ENCODE data around the gene STING1.
"Not testable (repeated sequence)": the region's sequence is repeated elsewhere in the genome, so short reads cannot be mapped to it uniquely, and the experiment has no call there.

Gene STING1

GRCh38 chr5:139440416-139440815, 42.1 kb downstream of the STING1 start:
- DNase-seq (ENCODE audit: low read depth in 2 of 2, low spot score in 1 of 2): not testable (repeated sequence)

DNA sequence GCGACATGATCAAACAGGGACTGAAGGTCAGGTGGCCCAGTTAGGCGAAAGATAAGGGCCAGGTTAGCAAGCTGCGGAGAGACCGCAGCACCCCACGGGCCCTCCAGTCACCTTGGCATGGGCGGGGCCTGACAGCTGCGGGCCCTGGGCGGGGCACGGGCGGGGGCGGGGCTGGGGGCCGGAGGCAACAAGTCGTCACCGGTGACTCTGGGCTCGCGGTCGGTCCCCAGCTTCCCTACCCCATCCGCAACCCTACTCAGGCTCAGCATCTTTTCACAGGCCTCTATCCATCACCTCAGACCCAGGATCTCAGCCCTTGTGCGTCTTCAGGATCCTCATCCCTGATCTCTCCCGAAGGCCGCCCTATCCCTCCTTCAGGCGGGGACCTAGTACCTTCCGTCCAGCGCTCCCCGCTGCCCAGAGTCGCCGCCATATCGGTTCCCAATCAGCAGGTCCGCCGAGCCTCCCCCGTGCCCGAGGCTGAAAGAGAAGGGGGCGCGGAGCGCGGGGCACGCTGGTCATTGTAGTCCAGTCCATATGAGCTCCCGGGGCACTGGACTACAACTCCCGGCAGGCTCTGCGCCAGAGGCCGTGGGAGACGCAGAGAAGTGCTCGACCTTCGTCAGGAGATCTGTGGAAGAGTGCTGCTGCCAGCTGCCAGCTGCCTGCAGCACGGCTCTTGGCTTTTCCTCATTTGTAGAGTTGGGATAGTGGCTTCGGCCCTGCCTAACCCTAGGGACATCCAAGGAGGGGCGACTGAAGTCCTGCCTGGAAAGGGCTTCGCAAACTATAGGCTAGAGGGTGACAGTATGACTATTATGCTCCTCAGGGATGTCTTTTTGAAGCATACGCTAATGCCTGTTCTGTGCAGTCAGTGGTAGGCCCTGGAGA, 43.3 kb downstream of the STING1 start, which contains the start of gene DNAJC18:
Gene DNAJC18, minus strand, starts transcription at position 513 of the 891 bp plus-strand sequence. Its CDS starts 80 bp downstream, at position 433.
- DNase-seq (ENCODE audit: low read depth in 2 of 2, low spot score in 1 of 2): peak; percentile 60 to 81

DNA sequence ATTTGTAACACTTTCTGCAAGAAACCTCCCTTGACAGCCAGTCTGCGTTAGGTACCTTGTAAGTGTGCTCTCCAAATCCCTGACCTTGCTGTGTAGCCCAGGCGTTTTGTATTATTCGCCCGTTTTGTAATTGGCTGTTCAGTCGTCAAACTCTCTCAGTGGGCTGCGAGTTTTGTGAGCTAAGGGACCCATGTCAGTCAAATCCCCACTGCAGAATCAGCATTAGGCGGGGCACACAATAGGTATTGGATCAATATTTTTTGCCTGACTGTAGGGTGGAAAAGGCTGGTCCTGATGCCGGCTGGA, 43.9 kb downstream of the STING1 start:
- no peak for DNase-seq (ENCODE audit: low read depth in 2 of 2, low spot score in 1 of 2)

GRCh38 chr5:139435676-139436075, 46.9 kb downstream of the STING1 start:
- no peak for DNase-seq (ENCODE audit: low read depth in 2 of 2, low spot score in 1 of 2)

- no peak for DNase-seq (ENCODE audit: low read depth in 2 of 2, low spot score in 1 of 2)
These were observed 50.9 kb downstream of the STING1 start for GRCh38 chr5:139431706-139432105.

GRCh38 chr5:139430015-139430414, 52.5 kb downstream of the STING1 start:
- DNase-seq (ENCODE audit: low read depth in 2 of 2, low spot score in 1 of 2): no peak

DNA sequence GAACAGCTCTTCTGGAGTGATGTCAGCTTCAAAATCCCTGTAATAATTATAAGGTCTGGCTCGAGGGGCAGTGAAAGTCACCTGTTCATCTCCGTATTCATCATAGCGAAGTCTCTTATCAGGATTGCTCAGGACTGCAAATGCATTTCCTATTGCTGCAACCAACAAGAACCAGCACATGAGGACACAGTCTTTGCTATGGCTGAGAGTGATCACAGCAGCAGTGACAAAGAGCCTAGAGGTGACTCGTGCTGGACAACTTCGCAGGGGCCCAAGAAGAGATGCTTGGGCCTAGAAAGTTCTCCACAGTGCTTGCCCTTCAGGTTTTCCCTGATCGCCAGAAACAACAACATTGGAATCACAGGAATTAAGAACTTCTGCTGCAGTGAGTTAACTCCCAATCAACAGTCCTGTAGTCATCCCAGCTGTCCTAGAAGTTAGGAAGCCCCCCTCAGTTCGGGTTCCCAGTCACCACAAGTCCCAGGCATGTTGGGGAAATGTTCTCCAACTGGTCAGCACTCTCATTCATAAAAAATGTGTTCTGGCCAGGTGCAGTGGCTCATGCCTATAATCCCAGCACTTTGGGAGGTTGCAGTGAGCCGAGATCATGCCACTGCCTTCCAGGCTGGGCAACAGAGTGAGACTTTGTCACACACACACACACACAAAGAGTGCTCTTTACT, 56.2 kb downstream of the STING1 start:
- no peak for DNase-seq (ENCODE audit: low read depth in 2 of 2, low spot score in 1 of 2)
